Activated effector memory CD4-positive, alpha-beta T cell treated with anti-CD3 and anti-CD28 coated beads, Interleukin-2, amount 50 U/mL, for 16 hours (primary cell): ENCODE measurements around the gene MRPL14.

Source experiments
- DNase-seq: peaks from one replicate; pipeline ENCODE4 v3.0.0-alpha.2; 2020

MRPL14 gene

GRCh38 chr6:44078219-44078826 is 48.9 kb downstream of the MRPL14 start:
- no peak for DNase-seq

GRCh38 chr6:44077214-44077946 is 49.9 kb downstream of the MRPL14 start:
- DNase-seq = no peak

GRCh38 chr6:44076356-44077213 is 50.7 kb downstream of the MRPL14 start:
- no peak for DNase-seq

- DNase-seq = no peak
Measured at GRCh38 chr6:44075647-44076355, 51.5 kb downstream of the MRPL14 start.

GRCh38 chr6:44074813-44075646 is 52.2 kb downstream of the MRPL14 start:
- DNase-seq = no peak

- peak; percentile 88 for DNase-seq
Measured at GRCh38 chr6:44074439-44074812, 52.8 kb downstream of the MRPL14 start.

- no peak for DNase-seq
Measured at GRCh38 chr6:44073612-44074438, 53.4 kb downstream of the MRPL14 start.

GRCh38 chr6:44072959-44073611 is 54.2 kb downstream of the MRPL14 start:
- DNase-seq = peak; percentile 88

GRCh38 chr6:44072452-44072958 is 54.7 kb downstream of the MRPL14 start:
- no peak for DNase-seq

GRCh38 chr6:44071670-44072451 is 55.4 kb downstream of the MRPL14 start:
- DNase-seq = no peak

GRCh38 chr6:44068607-44069296 is 58.5 kb downstream of the MRPL14 start:
- no peak for DNase-seq

- DNase-seq = peak; percentile 56
Measured at GRCh38 chr6:44067173-44068139, 59.8 kb downstream of the MRPL14 start.

- no peak for DNase-seq
Measured at GRCh38 chr6:44066394-44067172, 60.7 kb downstream of the MRPL14 start.

GRCh38 chr6:44065443-44066140 is 61.7 kb downstream of the MRPL14 start:
- DNase-seq = no peak

GRCh38 chr6:44064948-44065272 is 62.3 kb downstream of the MRPL14 start:
- no peak for DNase-seq
